H4 (cell line): ENCODE measurements around the gene ACOX3. TPM values are rescaled to one million over a fixed set of nuclear protein-coding genes. Genes with fewer than 3 reads are reported as not detected.
"Not testable (repeated sequence)": the region's sequence is repeated elsewhere in the genome, so short reads cannot be mapped to it uniquely, and the experiment has no call there.

Experiments
- DNase-seq: peaks from one replicate; pipeline ENCODE4 v3.0.0-alpha.2; 2015; ENCODE audit warnings: low spot score
- total RNA-seq: library from RNA; depleted of rRNA; stranded (reverse); fragments of >200 nt; shearing (Covaris generic); gene quantifications from 2 replicates; pipeline ENCODE4 v1.2.3, GENCODE V29; 2014; rRNA removed

The ACOX3 gene
- total RNA-seq: 19.3 and 23.4 TPM in 2 replicates

DNA sequence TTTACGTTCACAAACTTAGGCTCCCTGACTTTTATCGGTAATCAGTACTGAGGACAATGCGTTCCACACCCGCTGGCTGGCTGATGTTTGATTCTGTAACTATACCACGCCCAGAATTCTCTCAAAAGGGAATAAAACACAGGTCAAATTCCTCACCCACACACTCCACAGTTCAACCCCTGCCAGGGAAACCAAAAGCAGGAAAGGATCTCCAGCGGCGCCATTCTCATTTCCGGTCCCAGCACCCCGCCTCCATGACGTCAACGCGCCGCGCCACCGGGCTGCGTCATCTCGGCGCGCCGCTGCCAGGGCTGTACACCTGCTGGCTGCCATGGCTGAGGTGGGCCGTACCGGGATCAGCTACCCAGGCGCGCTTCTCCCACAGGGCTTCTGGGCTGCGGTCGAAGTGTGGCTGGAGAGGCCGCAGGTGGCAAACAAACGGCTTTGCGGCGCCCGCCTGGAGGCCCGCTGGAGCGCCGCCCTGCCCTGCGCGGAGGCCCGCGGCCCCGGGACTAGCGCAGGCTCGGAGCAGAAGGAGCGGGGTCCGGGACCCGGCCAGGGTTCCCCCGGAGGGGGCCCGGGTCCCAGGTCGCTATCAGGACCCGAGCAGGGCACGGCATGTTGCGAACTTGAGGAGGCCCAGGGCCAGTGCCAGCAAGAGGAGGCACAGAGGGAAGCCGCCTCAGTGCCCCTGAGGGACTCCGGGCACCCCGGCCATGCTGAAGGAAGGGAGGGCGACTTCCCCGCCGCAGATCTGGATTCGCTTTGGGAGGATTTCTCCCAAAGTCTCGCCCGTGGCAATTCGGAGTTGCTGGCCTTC lies at the start of gene ACOX3, which contains the start of gene TRMT44:
Gene ACOX3 (minus strand): TSS at position 232 of the 820 bp plus-strand sequence. CDS start 24,202 bp downstream, outside the sequence.
Gene TRMT44 (plus strand): TSS at position 286 of the 820 bp plus-strand sequence. CDS start 46 bp downstream, at position 332.
- DNase-seq: peak; percentile 87

DNA sequence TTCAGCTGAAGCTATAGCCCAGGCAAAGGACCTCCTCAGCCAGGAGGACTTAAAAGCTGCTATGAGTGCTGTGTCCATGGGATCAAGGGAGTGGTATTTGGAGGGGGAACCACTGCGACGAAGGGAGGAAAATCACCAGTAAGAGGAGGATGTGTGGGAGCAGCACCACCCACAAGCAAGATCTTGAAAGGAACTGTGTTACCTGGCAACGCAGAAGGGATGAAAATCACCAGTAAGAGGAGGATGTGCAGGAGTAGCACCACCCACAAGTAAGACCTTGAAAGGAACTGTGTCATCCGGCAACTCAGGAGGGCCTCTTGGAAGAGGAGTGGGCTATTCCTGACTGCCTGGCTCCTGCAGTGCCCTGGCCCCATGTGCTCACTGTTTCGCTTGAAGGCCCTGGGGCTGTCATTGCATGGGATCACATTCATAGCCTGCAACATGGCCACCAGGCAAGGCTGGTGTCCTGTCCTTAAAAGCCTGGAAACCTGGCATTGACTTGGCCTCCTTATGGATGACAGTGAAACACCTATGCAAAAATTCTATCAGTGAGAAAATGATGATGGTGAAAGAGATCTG lies 48.4 kb upstream of the ACOX3 start:
- no peak for DNase-seq

DNA sequence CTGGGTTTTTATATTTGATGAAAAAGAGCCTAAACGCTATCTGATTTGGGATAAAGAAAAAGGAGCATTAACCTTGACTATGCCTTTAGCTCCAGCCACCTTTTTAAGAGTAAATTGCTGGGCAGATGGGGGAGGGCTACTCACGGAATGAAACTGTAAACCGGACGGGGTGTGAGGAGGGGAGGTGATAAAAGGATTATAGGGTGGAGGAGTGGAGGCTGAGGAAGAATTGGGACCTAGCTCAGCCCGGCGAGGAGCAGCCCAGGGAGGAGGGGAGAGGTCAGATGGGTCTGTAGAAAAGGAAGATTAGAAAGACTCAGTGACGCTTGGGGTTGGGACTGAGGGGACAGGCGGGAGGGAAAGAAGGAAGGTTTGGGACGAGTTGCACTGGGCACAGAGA lies 46.1 kb upstream of the ACOX3 start:
- not testable (repeated sequence) for DNase-seq

GRCh38 chr4:8480221-8480620 lies 39.7 kb upstream of the ACOX3 start:
- DNase-seq: no peak

GRCh38 chr4:8478801-8479744 lies 38.5 kb upstream of the ACOX3 start:
- no peak for DNase-seq

GRCh38 chr4:8478371-8478770 lies 37.8 kb upstream of the ACOX3 start:
- DNase-seq: no peak

DNA sequence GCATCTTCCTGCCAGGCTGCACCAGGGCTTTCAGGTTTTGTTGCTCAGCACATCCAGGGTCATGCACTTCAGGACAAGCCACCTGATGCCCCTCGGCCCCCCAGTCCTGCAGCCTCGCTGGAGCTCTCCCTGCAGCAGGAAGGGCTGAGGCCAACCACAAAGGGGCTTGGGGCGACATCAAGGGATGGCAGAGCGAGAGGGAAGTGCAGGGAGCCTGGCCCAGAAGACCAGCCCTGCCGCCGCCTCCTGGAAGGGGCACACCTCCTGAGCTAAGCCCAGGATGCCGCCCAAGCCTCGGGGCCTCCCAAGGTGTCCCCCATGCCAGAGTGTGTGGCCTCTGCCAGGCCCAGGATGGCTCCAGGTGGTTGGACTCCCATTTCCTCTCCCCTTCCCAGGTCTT lies 37.2 kb upstream of the ACOX3 start:
- DNase-seq: no peak

DNA sequence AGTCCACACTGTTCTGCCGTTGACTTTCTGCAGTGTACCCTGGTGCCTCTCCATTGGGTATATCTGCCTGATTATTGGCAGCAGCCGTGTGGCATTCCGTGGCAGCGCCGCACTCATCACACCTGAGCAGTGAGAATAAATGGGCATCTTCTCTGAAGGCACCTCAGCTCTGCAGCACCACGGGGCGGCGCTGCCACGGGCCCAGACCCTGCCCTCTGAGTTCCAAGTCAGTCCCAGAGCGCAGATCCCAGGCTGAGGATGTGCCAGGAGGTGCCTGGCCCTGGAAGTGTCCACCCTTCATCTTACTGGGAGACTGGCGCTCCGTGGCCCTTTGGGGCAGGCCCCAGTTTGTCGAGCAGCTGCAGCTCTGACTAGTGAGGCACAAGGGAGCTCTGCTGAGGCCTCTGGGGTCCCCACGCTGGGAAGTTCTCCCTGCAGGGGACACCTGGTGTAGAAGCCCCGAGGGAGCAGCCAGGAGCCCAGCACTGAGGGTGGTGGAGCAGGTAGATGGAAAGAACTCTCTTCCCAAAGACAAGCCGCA lies 36.6 kb upstream of the ACOX3 start:
- DNase-seq: no peak

DNA sequence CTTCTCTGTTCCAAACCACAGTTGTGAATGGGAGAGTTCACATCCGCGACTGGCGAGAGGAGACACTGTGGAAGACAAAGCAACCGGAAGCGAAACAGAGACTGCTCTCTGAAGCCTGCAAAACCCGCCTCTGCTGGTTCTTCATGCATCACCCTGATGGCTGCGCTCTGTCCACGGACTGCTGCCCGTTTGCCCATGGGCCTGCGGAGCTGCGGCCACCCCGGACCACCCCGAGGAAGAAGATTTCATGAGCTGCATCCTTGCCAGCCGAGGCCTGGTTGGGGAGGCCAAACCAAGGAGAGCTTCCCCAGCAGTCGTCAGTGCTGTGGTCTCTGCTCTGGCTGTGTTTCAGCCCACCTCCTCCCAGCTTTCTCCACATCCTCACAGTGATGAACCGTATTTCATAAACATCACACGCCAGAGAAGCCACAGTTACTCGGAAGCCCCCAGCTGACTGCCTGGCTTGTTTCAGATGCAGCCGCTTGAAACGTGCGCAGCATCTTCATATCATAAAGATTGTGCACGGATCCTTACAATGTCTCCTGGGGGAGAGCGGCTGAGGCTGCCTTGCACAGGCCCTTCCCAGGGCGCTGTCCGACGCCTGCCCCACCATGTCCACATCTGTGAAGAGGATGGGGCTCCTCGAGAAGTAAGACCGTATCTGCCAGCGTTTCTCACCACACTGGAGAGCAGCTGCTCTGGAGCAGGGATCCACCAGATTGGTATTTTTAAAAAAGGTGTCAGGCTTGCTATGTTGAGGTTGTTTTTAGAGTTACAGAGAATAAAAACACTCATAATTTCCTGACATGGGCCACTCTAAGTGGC lies 35.4 kb upstream of the ACOX3 start:
- DNase-seq: no peak

GRCh38 chr4:8474856-8475255 lies 34.3 kb upstream of the ACOX3 start:
- no peak for DNase-seq

DNA sequence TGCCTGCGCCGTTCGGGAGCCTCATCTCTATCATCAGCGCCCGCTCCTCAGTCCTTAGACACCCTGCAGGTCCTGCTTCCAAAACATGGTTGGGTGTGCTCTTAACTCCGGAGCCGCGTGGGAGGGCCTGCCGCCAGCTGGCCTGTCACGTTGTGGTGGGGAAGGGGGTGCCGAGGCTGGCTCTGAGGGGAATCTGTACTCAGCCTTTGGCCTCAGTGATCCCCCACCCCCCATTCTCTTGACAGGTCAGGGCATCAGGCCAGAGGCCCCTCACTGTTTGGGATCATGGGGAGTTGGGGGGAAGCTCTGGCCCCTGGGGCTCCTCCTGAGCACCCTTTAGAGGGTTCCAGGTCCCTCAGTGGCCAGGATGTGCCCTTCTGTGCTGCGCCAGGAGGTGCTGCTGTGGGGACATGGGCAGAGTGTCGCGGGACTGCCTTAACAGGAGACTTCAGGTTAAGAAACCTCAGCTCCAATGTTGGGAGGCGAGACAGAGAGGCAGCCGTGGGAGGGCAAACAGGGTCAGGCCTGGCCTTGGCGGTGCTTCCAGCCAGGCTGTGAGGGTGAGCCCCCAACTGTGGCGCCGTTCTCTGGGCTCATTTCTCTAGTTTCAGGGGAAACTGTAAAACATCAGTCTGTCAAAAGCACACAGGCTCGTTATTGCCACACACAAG lies 33.5 kb upstream of the ACOX3 start:
- DNase-seq: no peak

GRCh38 chr4:8473198-8473919 lies 32.8 kb upstream of the ACOX3 start:
- DNase-seq: peak; percentile 53

DNA sequence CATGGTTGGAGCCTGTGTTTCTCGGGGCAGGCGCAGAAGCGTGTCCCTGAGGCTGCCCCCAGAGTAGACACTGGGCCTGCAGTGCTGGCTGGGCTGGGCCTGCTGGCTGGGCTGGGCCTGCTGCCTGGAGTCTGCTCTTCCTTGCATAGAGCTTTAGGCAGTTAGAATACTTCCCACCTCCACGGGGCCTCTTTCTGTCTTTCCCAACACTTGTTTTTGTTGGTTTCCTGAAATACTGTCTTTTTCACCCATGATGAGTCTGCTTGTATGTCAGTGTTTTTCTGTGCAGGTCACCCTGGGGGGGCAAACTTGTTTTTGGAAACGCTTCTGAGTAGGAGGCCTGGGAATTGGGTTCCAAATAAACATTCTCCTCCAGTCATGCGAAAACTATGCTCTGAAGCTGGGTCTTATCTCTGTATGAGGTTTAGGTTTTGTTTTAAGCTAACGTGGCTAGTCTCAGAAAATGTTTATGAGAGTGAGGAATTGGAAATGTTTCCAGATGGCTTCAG lies 32.2 kb upstream of the ACOX3 start:
- DNase-seq: peak; percentile 95

DNA sequence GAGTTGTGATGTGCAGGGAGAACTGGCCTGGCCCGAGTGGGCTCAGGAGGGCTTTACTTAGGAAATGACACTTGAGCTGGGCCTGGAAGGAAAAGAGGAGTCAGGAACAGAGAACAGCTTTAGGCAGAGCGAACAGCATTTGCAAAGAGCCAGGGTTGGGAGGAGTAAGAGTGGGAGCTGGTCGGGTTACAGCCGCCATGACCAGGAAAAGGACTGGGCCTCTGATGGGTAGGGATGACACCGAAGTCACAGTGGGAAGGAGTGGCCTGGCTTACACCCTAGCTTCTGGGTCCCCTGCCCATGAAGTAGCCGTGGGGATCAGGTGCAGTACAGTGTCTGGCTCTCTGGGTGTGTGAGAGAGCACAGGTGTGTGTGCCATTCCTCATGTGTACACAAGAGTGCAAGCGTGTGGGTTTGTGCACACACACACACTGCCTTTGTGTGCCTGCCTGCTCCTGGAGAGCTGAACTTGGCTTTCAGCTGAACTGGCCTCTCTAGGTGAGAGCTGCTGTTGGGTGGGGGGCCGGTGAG lies 31.7 kb upstream of the ACOX3 start:
- no peak for DNase-seq

DNA sequence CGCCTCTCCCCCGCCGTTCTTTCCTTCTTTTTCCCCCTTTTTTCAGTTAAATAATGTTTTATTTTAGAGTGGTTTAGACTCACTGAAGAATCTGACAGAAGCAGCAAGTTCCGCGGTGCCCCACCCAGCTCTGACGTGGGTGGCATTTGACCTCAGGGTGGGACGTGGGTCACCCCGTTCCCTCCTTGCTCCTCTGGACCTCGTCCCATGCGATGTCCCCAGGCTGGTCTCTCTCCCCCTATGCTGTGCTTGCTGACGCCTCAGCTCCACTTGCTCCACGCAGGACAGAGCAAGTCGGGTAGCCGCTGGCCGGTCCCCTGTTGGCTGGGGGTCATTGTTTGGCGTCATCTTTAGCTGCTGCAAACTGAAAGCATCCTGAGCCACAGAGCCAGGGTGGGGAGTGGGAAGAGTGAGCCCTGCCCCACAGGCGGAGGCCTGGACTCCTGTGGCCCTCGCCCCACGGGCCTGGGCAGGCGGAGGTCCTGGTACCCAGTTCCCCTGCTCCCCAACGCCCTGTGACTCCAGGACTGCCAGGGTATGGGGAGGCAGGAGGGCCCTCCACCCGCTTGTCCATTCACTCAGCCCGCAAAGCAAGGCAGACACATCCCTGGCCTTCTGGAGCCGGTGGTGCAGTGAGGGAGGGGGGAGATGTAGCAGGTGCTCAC lies 30.8 kb upstream of the ACOX3 start:
- DNase-seq: no peak

- no peak for DNase-seq
Observed at GRCh38 chr4:8470451-8471024, 30.0 kb upstream of the ACOX3 start.

- no peak for DNase-seq
Observed at GRCh38 chr4:8469550-8469949, 29.0 kb upstream of the ACOX3 start.
